ENCODE measurements around the gene PHEX.

The PHEX gene

DNA sequence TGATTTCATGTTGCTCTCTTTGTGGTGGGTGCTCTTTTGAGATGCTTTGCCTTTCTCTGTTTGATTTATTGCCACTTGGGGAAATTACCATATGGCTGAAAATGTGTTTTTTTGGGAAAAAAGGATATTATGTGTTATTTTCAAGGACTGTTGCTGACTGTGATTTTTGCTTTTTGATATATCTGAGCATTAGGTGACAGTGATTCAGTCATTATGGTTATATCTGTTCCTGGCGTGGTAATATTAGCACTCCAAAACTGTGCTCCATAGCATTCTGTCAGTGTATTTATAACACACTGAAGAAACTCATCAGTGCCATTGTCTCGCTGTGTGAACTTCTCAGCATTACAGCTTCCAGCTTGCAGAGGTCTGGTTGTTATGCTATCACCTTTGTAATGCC is 73.8 kb downstream of the PHEX start:
- DNase-seq (ENCODE audit: low spot score), result no peak

DNA sequence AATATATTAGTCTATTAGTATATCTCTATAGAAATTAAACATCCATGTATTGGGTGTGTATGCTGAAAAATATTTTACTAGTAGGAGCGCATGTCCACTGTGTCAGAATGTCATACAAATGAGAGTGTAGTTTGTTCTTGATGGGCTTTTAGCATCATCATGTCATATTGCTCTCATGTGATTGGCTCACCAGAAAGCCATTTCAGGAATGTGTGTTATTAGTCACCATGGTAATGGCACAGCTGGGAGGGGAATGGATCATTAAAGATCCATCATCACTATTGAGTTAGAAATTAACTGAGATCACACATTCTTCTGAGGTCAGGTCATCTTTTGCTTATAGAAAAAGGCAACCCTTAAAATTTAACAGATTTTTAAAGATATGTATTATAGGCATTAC is 77.3 kb downstream of the PHEX start:
- peak; percentile 31 for DNase-seq (ENCODE audit: low spot score)

- DNase-seq (ENCODE audit: low spot score), result no peak
These were observed 78.8 kb downstream of the PHEX start for GRCh38 chrX:22110729-22111494.

DNA sequence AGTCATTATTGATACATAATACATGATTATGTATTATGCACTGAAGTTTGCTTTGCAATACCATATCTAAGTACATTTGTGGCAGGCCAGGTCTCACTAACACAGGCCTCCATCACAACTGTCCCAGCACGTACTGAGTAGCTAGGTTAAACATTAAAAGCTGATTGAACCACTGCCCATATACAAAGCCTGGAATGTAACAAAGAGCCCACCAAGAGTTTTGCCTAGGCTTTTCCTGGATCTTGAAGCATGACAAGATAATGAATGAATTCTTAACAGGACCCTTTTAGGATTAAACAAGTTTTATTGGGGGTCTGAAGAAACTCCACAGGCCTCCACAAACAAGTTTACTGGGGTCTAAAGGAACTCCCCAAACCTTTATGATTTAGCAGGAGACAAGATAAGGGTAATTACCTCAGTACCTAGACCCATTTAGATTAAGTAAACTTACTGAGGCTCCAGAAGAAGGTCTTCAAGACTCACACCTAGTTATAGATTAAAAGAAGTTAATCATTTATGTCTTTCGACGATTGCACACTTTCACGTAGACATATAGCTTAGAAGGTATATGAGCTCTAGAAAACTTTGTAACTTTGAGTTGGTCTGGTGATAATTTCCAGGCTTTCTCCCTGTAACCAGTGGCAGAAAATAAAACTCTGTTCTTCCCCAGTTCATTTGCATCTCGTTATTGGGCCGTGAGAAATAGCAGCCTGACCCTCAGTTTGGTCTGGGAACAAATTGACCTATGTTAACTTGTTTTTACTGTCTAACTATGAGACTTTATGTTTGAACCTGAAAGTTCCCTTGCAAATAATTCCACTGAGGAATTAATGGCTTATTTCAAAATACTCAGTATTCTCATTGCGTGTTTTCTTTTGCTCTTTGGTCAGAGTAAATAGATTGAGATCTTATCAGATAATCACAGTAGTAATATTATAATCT is 84.8 kb downstream of the PHEX start:
- DNase-seq (ENCODE audit: low spot score), result no peak

GRCh38 chrX:22117633-22118032 is 85.5 kb downstream of the PHEX start:
- no peak for DNase-seq (ENCODE audit: low spot score)

DNA sequence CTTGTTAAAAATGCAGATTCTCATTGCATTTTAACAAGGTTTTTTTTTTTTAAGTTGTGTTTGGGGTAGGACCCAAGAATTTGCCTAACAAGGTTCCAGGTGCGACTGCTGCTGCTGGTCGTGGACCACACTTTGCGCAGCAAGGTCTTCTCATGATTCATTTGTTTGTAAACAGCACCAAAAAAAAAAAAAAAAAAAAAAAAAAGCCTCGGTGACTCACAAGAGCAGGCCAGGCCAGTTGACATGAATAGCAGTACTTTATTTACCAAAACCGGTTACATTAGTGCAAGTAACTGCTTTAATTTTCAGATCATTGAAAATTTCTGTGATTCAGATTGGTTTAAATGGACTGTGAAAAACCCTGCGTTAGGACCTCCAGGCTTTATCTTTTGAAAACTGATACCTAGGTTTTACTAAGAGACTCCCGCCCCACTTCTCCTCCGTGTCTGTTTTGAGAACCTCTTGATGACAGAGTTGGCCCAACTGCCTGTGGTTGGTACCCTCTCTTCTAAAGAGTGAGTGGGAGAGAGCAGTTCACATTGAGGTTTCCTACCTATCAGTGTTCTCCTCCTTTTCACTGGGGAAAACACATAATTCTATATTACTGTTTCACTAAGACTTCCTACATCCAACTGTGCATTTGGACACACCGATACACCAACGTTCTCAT is 86.2 kb downstream of the PHEX start:
- DNase-seq (ENCODE audit: low spot score), result peak; percentile 22

DNA sequence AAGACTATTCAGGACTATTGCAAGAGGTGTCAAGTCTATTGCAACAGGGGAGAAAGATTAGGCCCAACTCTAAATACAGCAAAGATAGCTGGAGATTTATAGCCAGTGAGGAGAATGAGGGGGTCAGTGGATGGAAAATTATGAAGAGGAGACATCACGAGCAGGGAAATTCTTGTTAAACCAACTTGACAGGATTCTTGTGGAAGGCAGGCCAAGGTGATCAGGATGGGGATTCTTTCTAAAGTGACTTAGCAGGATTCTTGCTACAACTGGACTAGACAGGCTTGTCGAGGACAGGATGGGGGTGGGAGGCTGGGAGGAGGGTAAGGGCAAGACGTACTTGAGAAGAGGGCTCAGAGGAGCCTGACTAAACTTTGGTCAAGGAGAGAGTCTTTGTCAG is 89.0 kb downstream of the PHEX start:
- no peak for DNase-seq (ENCODE audit: low spot score)

DNA sequence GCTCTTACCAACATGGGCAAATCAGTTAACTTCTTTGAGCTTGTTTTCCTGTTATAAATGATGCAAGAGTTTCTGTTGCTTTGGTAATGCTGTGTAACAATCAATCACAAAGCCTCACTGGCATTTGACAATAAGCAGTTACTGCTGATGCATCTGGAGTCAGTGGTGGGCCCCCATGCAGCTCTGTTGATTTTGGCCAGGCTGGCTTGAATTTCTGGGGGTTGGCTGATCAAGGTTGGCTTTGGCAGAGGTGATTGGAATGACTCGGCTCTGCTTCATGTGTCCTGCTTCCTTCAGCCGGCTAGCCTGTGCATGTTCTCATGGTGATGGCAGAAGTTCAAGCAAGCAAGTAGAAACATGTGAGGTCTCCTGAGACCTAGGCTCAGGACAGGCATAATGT is 90.4 kb downstream of the PHEX start:
- DNase-seq (ENCODE audit: low spot score), result peak; percentile 53

GRCh38 chrX:22124098-22124497 is 92.0 kb downstream of the PHEX start:
- DNase-seq (ENCODE audit: low spot score), result no peak

GRCh38 chrX:22125481-22125880 is 93.4 kb downstream of the PHEX start:
- DNase-seq (ENCODE audit: low spot score), result no peak

- no peak for DNase-seq (ENCODE audit: low spot score)
These were observed 94.2 kb downstream of the PHEX start for GRCh38 chrX:22126327-22126726.

GRCh38 chrX:22128961-22129360 is 96.8 kb downstream of the PHEX start:
- DNase-seq (ENCODE audit: low spot score), result no peak

DNA sequence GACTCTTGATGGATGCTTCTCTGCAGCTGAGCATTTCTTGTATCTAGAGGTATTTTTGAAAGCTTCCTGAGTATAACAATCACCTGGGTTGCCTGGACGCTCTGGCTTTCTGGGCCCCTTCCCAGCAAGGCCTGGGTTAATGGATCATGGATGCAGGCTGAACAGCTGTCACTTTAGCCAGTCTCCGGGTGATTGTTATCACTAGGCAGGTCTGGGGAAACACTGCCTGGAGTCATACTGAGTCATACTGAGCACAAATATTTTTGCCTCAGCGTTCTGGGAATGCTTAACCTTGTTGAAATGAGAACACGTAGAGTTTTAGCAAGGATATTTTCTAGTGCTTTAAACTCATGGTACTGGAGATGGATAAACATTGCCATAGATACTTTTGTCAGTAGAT is 102.6 kb downstream of the PHEX start:
- DNase-seq (ENCODE audit: low spot score), result peak; percentile 42

- peak; percentile 9 for DNase-seq (ENCODE audit: low spot score)
These were observed 103.1 kb downstream of the PHEX start for GRCh38 chrX:22135171-22135711.

- peak; percentile 42 for DNase-seq (ENCODE audit: low spot score)
These were observed 104.0 kb downstream of the PHEX start for GRCh38 chrX:22135994-22136684.

DNA sequence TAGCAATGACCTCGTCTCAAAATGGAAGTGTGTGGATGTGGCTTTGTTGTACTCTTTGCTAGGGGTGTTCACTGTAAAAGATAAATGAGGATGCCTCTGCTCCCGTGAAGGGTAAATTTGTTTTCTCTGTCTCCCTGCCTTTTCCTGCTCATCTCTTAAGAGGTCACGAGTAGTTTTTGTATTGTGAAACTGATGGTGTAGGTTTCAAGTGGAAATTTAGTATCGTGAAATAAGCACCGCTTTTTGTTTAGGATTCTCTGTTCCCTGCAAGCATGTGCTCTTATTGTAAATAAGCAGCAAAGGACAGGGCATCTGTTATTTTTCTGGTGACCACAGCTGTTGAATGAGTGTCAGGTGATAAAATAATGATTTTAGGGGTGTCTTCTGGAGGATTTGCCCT is 104.6 kb downstream of the PHEX start:
- no peak for DNase-seq (ENCODE audit: low spot score)

DNA sequence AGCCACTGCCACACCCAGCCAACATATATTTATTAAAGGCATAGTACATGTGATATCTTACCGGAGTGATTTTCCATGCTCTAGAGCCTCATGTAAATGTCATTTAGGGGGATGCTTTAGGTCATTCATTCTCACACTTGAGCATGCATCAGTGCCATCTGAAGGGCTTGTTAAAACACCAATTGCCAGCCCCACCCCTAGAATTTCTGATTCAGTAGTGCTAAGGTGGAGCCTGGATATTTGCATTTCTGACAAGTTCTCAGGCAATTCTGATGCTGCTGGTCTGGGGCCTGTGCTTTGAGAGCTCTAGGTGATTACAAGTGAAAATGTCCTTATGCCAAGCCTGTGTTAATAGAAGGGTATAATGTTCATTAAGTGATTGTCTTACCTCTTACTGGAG is 107.7 kb downstream of the PHEX start:
- DNase-seq (ENCODE audit: low spot score), result no peak

DNA sequence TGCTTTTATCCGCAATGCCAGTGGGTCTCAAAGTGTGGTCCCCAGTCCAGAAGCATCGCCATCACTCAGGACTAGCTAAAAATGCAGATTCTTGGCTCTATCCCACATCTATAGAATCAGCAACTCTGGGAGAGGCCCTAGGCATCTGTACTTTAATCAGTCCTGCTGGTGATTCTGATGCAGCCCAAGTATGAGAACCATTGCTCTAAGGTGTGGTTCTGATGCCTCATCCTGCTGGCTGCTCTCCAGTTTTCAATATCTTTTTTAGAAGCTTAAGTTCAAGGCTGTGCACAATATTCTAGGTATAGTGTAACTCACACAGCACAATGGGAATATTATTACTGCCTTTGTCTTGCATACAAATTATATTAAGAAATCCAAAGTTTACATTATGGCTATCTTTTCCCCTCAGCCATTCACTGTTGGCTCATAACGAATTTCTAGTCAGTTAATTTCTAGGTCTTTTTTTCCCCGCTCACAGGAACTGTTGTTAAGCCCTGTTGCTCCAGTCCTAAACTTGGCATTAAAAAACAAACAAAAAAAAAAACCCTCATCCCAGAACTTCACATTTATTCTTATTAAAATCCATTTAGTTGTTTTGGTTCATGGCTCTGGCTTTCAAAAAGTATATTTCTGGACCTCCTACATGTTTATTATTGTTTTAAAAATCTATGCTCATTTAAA is 109.1 kb downstream of the PHEX start:
- no peak for DNase-seq (ENCODE audit: low spot score)

GRCh38 chrX:22147214-22147613 is 115.1 kb downstream of the PHEX start:
- no peak for DNase-seq (ENCODE audit: low spot score)

DNA sequence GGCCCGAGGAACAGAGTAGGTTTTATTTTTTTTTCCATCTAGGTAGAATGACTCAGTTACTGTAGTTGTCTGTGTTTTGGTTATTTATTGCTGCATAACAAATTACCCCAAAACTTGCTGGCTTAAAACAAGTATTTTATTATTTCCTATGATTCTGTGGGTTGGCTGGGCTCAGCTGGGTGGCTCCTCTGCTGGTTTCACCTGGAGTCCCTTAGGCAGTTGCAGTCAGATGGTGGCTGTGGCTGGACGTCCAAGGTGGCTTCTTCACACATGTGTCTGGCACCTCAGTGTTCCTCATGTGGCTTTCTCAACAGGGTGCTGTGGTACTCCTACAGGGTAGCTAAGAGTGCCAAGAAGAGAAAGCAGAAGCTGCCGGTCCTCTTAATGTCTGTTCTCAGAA is 115.8 kb downstream of the PHEX start:
- no peak for DNase-seq (ENCODE audit: low spot score)

DNA sequence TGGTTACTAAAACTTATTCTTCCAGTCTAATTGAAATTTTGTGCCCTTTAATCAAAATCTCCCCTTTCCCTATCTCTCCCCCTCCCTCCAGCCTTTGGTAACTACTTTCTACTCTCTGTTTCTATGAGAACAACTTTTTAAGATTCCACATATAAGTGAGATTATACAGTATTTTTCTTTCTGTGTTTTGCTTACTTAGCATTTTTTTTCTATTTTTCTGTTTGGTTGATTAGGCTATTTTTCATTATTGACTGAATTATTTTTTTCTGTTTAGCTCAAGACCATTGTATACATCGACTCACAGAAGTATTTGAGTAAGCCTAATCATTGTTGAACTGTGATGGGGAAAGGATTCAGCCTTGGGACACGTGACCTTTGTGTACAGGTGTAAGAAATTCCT is 116.4 kb downstream of the PHEX start:
- DNase-seq (ENCODE audit: low spot score), result no peak

Measured in AG20443 (cell line).